Activated T-helper 17 cell treated with anti-CD3 and anti-CD28 coated beads, Interleukin-2, amount 50 U/mL, for 72 hours (primary cell): ENCODE results near the gene IL36B. TPM values are rescaled to one million over a fixed set of nuclear protein-coding genes. Genes with fewer than 3 reads are reported as not detected.
"Not testable (repeated sequence)": the region's sequence is repeated elsewhere in the genome, so short reads cannot be mapped to it uniquely, and the experiment has no call there.

Experiments
- ATAC-seq: fragments of 150-1000 bp; cut with Tn5 transposase; replicated peaks from 2 replicates; pipeline ENCODE4 v1.10.0; 2021; ENCODE audit warnings: mild to moderate bottlenecking, moderate library complexity
- H3K27ac Mint-ChIP-seq: one replicate; pipeline ENCODE4 v1.8.0; 2022; ENCODE audit warnings: mixed read lengths
- H3K27me3 Mint-ChIP-seq: one replicate; pipeline ENCODE4 v1.8.0; 2022; ENCODE audit warnings: mixed read lengths
- H3K36me3 Mint-ChIP-seq: one replicate; pipeline ENCODE4 v1.8.0; 2022; ENCODE audit warnings: low read depth, mild to moderate bottlenecking, mixed read lengths
- H3K4me1 Mint-ChIP-seq: one replicate; pipeline ENCODE4 v1.8.0; 2022; ENCODE audit warnings: mixed read lengths
- H3K4me3 Mint-ChIP-seq: one replicate; pipeline ENCODE4 v1.8.0; 2022; ENCODE audit warnings: mild to moderate bottlenecking, mixed read lengths
- H3K9me3 Mint-ChIP-seq: one replicate; pipeline ENCODE4 v1.8.0; 2022; ENCODE audit warnings: mixed read lengths
- total RNA-seq, 2 donors: library from RNA; stranded (reverse); gene quantifications; one replicate each; pipeline ENCODE4 v1.2.3, GENCODE V29; 2022

IL36B gene
- total RNA-seq: not detected

GRCh38 chr2:113052396-113052917 lies at the start of gene IL36B:
Gene IL36B (minus strand): TSS chr2:113052867.
- no peaks in the 10 kb centered on the region for H3K36me3 Mint-ChIP-seq
- H3K9me3 Mint-ChIP-seq: peaks cover 12% of the 10 kb centered on the region
- no peak for ATAC-seq
- no peak within 1 kb of the TSS for H3K27ac Mint-ChIP-seq
- H3K27me3 Mint-ChIP-seq: peaks cover 4% of the 10 kb centered on the region
- H3K4me3 Mint-ChIP-seq: no peak within 1 kb of the TSS
- peaks cover 4% of the 10 kb centered on the region for H3K4me1 Mint-ChIP-seq

- H3K9me3 Mint-ChIP-seq: peaks cover 7% of the 10 kb centered on the region
- ATAC-seq: no peak
- peaks cover 38% of the 10 kb centered on the region for H3K4me1 Mint-ChIP-seq
- H3K27me3 Mint-ChIP-seq: no peaks in the 10 kb centered on the region
- H3K4me3 Mint-ChIP-seq: peak overlapping the region; percentile 65
- H3K27ac Mint-ChIP-seq: peak overlapping the region; percentile 92
- peaks cover 14% of the 10 kb centered on the region for H3K36me3 Mint-ChIP-seq
Observed at GRCh38 chr2:113102133-113102532, 49.5 kb upstream of the IL36B start.

- peak overlapping the region; percentile 90 for H3K27ac Mint-ChIP-seq
Observed at GRCh38 chr2:113098532-113098931, 45.9 kb upstream of the IL36B start.

GRCh38 chr2:113098041-113098440 lies 45.4 kb upstream of the IL36B start:
- H3K4me3 Mint-ChIP-seq: peak overlapping the region; percentile 83
- H3K27me3 Mint-ChIP-seq: peaks cover 10% of the 10 kb centered on the region
- H3K4me1 Mint-ChIP-seq: peaks cover 34% of the 10 kb centered on the region
- peaks cover 9% of the 10 kb centered on the region for H3K36me3 Mint-ChIP-seq
- H3K27ac Mint-ChIP-seq: peak overlapping the region; percentile 90
- ATAC-seq: peak; percentile 88
- H3K9me3 Mint-ChIP-seq: peaks cover 10% of the 10 kb centered on the region

More at GRCh38 chr2:113098532-113098931, 45.9 kb upstream of the IL36B start:
- Mint-ChIP-seq H3K36me3 (peaks cover 9% of the 10 kb centered on the region), H3K4me1 (peaks cover 39% of the 10 kb centered on the region), H3K27me3 (peaks cover 5% of the 10 kb centered on the region), H3K4me3 (peak overlapping the region; percentile 83), H3K9me3 (peaks cover 10% of the 10 kb centered on the region)
- no peak for ATAC-seq

GRCh38 chr2:113096842-113097618 lies 44.4 kb upstream of the IL36B start:
- peak; percentile 73 for ATAC-seq
- Mint-ChIP-seq H3K27me3 (peaks cover 11% of the 10 kb centered on the region), H3K4me3 (peak overlapping the region; percentile 83), H3K27ac (peak overlapping the region; percentile 90), H3K4me1 (peaks cover 24% of the 10 kb centered on the region), H3K9me3 (peaks cover 10% of the 10 kb centered on the region)
- H3K36me3 Mint-ChIP-seq: not testable (repeated sequence)

GRCh38 chr2:113096306-113096705 lies 43.6 kb upstream of the IL36B start:
- H3K4me3 Mint-ChIP-seq: peak overlapping the region; percentile 83
- H3K4me1 Mint-ChIP-seq: peaks cover 23% of the 10 kb centered on the region
- not testable (repeated sequence) for ATAC-seq, H3K36me3 Mint-ChIP-seq
- peaks cover 11% of the 10 kb centered on the region for H3K27me3 Mint-ChIP-seq
- peaks cover 10% of the 10 kb centered on the region for H3K9me3 Mint-ChIP-seq
- H3K27ac Mint-ChIP-seq: peak overlapping the region; percentile 90

- Mint-ChIP-seq H3K27ac (no peak overlapping the region), H3K4me1 (peaks cover 20% of the 10 kb centered on the region), H3K9me3 (peaks cover 10% of the 10 kb centered on the region), H3K27me3 (peaks cover 11% of the 10 kb centered on the region), H3K4me3 (no peak overlapping the region), H3K36me3 (peaks cover 9% of the 10 kb centered on the region)
- ATAC-seq: no peak
Observed at GRCh38 chr2:113093613-113093977, 40.9 kb upstream of the IL36B start.

GRCh38 chr2:113092864-113093612 lies 40.4 kb upstream of the IL36B start:
- H3K36me3 Mint-ChIP-seq: peaks cover 4% of the 10 kb centered on the region
- ATAC-seq: no peak
- H3K27ac Mint-ChIP-seq: no peak overlapping the region
- no peak overlapping the region for H3K4me3 Mint-ChIP-seq
- peaks cover 9% of the 10 kb centered on the region for H3K9me3 Mint-ChIP-seq
- H3K27me3 Mint-ChIP-seq: peaks cover 11% of the 10 kb centered on the region
- H3K4me1 Mint-ChIP-seq: peaks cover 14% of the 10 kb centered on the region

- Mint-ChIP-seq H3K36me3 (no peaks in the 10 kb centered on the region), H3K4me1 (no peaks in the 10 kb centered on the region), H3K27me3 (peaks cover 11% of the 10 kb centered on the region), H3K27ac (no peak overlapping the region), H3K4me3 (no peak overlapping the region), H3K9me3 (peaks cover 4% of the 10 kb centered on the region)
- no peak for ATAC-seq
Observed at GRCh38 chr2:113091231-113091896, 38.7 kb upstream of the IL36B start.

GRCh38 chr2:113089916-113090315 lies 37.2 kb upstream of the IL36B start:
- Mint-ChIP-seq H3K36me3 (no peaks in the 10 kb centered on the region), H3K27ac (no peak overlapping the region), H3K27me3 (peaks cover 13% of the 10 kb centered on the region), H3K9me3 (no peaks in the 10 kb centered on the region), H3K4me1 (peaks cover 7% of the 10 kb centered on the region), H3K4me3 (no peak overlapping the region)
- peak; percentile 68 for ATAC-seq

- peaks cover 12% of the 10 kb centered on the region for H3K27me3 Mint-ChIP-seq
- H3K27ac Mint-ChIP-seq: no peak overlapping the region
- H3K36me3 Mint-ChIP-seq: no peaks in the 10 kb centered on the region
- no peaks in the 10 kb centered on the region for H3K9me3 Mint-ChIP-seq
- no peak overlapping the region for H3K4me3 Mint-ChIP-seq
- ATAC-seq: peak; percentile 68
- peaks cover 13% of the 10 kb centered on the region for H3K4me1 Mint-ChIP-seq
Observed at GRCh38 chr2:113088213-113088992, 35.7 kb upstream of the IL36B start.

GRCh38 chr2:113085542-113085941 lies 32.9 kb upstream of the IL36B start:
- no peak for ATAC-seq
- Mint-ChIP-seq H3K36me3 (no peaks in the 10 kb centered on the region), H3K4me3 (no peak overlapping the region), H3K4me1 (peaks cover 18% of the 10 kb centered on the region), H3K27ac (peak overlapping the region; percentile 5), H3K9me3 (no peaks in the 10 kb centered on the region), H3K27me3 (peaks cover 11% of the 10 kb centered on the region)

GRCh38 chr2:113084249-113085000 lies 31.8 kb upstream of the IL36B start:
- Mint-ChIP-seq H3K4me3 (no peak overlapping the region), H3K36me3 (no peaks in the 10 kb centered on the region), H3K27me3 (peaks cover 11% of the 10 kb centered on the region), H3K4me1 (peaks cover 18% of the 10 kb centered on the region), H3K27ac (peak overlapping the region; percentile 5), H3K9me3 (no peaks in the 10 kb centered on the region)
- peak; percentile 44 for ATAC-seq
